Endothelial cell of umbilical vein (primary cell): ENCODE data around the gene REG3A.

ENCODE experiments used
- CTCF ChIP-seq, 2 donors: IDR thresholded peaks; 1 replicate in 1 of 2; 2 replicates in 1 of 2; pipeline ENCODE4 v1.5.1; 2011; ENCODE audit warnings: low read length in 2 of 2, mild to moderate bottlenecking in 2 of 2, moderate library complexity in 2 of 2, control low read depth in 1 of 2, inconsistent platforms in 1 of 2, low read depth in 1 of 2; ENCODE audit not compliant: insufficient read depth in 1 of 2; ENCODE audit errors: extremely low read depth in 1 of 2
- EZH2 ChIP-seq: IDR thresholded peaks from 2 replicates; pipeline ENCODE4 v1.6.1; 2012; ENCODE audit warnings: borderline replicate concordance, low read depth, mild to moderate bottlenecking, moderate library complexity, low read length, inconsistent platforms; ENCODE audit not compliant: severe bottlenecking
- MAX ChIP-seq: IDR thresholded peaks from 2 replicates; pipeline ENCODE4 v1.6.1; 2011; ENCODE audit not compliant: insufficient read depth, insufficient read length
- POLR2A ChIP-seq: IDR thresholded peaks from 2 replicates; pipeline ENCODE4 v1.6.1; 2012; ENCODE audit warnings: low read depth, mild to moderate bottlenecking, control low read depth, low read length
- POLR2AphosphoS5 ChIP-seq: IDR thresholded peaks from 2 replicates; pipeline ENCODE4 v1.6.1; 2012; ENCODE audit warnings: low read depth, mild to moderate bottlenecking, control low read depth, low read length, moderate library complexity; ENCODE audit not compliant: insufficient read depth

- TF ChIP-seq EZH2 (no peak), MAX (no peak), CTCF (IDR thresholded peaks at IDR 0.05; ENCODE audit: extremely low read depth in 1 of 2, insufficient read depth in 1 of 2, low read depth in 1 of 2, low read length in 2 of 2) (no peak), POLR2AphosphoS5 (no peak), POLR2A (no peak)
These were observed 31.5 kb upstream of the REG3A start for GRCh38 chr2:79191081-79191480.
